OCI-LY7 (cell line): ENCODE data around the gene ALDH3B1.

Experiments
- CTCF ChIP-seq: fragments of 200-600 bp; sonication (generic); conservative IDR thresholded peaks from 2 replicates; pipeline ENCODE4 v1.5.1; 2014; ENCODE audit warnings: mild to moderate bottlenecking, antibody characterized with exemption, low read length, moderate library complexity, mixed read lengths
- EZH2phosphoT487 ChIP-seq: fragments of 200-600 bp; sonication (generic); IDR thresholded peaks from 2 replicates; pipeline ENCODE4 v1.6.1; 2018; ENCODE audit warnings: low read depth, borderline replicate concordance, mild to moderate bottlenecking, mixed run types, antibody characterized with exemption, low read length, moderate library complexity, mixed read lengths

- no peak for TF ChIP-seq CTCF
- TF ChIP-seq EZH2phosphoT487 = no peak
Measured at GRCh38 chr11:68016904-68017817, 7.0 kb downstream of the ALDH3B1 start.
